Hematopoietic multipotent progenitor cell treated with erythropoietin and hydrocortisone succinate and interleukin-3 and kit ligand, for 17 days (in vitro differentiated cells): ENCODE measurements around the gene KLHL7.
A peak's percentile ranks its signal among the peaks of the same experiment; 100 is the strongest.

Experiments
- DNase-seq: peaks from one replicate; pipeline ENCODE4 v3.0.0-alpha.2; 2015; ENCODE audit warnings: low spot score

The KLHL7 gene

GRCh38 chr7:23105644-23106056 is at the start of gene KLHL7:
KLHL7 (plus strand) TSS chr7:23105785; CDS start chr7:23106027, 242 bp downstream.
- DNase-seq, result peak; percentile 94

DNA sequence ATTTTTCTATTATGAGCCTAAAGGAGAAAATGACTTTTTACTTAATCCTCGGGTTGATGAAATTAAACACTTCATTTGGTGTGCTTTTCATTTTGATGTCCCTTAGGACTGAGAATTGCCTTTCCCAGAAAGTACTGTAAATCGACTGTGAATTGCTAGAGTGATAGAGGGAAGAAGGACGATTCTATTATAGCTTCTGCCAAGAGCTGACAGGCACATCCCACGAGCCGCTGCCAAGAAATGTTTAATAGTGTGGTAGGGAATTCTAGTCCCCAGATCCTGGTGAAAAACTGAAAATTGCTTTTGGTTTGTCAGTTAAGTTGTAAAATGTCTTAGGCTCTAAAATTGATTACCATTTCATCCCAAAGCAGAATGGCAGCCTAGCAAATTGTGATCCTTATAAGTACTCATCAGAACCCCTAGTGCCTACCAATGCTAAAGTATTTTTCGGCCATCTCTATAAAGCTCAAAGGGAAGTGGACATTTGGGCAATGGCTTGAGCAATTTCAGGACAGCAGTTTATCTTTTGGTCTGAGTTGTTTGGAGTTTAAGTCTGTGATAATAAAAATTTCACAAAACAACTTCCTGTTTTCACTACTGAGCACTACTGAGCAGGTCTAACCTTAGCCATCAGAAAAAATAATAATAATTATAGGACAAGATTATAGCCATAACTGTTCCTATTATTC is 47.0 kb upstream of the KLHL7 start:
- no peak for DNase-seq

- DNase-seq, result no peak
Measured at GRCh38 chr7:23061327-23061726, 44.3 kb upstream of the KLHL7 start.

- DNase-seq, result no peak
Measured at GRCh38 chr7:23062452-23062851, 43.1 kb upstream of the KLHL7 start.

- no peak for DNase-seq
Measured at GRCh38 chr7:23065974-23066373, 39.6 kb upstream of the KLHL7 start.

- no peak for DNase-seq
Measured at GRCh38 chr7:23067271-23067670, 38.3 kb upstream of the KLHL7 start.

DNA sequence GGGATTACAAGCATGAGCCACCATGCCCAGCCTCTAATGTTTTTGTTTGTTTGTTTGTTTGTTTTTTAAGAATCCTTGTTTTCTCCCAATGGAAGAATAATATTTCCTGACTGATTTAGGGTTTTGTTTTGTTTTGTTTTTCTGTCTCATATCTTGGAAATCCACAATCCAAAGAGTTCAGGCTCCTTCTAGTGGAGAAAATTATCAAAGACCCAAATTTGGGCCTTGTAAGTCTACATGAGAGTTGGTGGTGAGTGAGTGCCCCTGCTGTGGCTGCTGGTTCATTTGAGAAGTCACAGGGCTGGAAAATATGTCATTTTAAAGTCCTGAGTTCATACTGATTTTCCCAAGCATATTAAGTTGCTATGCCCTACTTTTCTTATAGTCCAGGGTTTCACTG is 33.5 kb upstream of the KLHL7 start:
- no peak for DNase-seq

GRCh38 chr7:23072922-23073321 is 32.7 kb upstream of the KLHL7 start:
- no peak for DNase-seq

GRCh38 chr7:23074443-23075261 is 30.9 kb upstream of the KLHL7 start:
- DNase-seq, result no peak

DNA sequence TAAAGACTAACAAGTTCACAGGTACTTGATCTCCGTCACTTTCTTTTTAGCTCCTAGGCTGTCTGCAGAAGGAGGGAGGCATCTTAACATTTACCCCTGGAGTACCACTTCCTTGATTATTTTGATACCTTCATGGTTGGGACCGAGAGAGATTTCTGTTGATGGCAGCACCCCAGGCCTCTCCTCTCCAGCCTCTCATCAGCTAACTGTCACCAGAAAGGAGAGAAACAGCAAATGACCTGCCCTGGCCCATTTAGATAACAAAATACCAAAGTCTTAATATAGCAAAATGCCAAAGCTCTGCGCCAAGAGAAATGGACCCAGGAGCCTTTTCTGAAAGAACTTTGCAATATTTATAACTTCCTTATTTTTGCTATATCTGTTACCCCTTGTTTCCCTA is 30.0 kb upstream of the KLHL7 start:
- no peak for DNase-seq

- no peak for DNase-seq
Measured at GRCh38 chr7:23076772-23077171, 28.8 kb upstream of the KLHL7 start.

DNA sequence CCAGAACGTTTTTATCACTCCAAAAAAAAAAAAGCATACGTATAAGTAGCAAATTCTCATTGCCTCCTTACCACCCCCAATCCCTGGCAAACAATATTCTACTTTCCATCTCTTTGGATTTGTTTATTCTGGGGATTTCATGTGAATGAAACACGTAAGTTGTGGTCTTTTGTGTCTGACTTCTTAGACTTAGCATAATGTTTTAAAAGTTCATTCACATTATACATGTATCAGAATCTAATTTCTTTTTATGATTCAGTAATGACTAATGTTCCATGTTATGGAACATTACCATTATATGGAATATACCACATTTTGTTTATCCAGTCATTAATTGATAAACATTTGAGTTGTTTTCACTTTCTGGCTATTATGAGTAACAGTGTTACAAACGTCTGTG is 12.5 kb upstream of the KLHL7 start:
- no peak for DNase-seq

DNA sequence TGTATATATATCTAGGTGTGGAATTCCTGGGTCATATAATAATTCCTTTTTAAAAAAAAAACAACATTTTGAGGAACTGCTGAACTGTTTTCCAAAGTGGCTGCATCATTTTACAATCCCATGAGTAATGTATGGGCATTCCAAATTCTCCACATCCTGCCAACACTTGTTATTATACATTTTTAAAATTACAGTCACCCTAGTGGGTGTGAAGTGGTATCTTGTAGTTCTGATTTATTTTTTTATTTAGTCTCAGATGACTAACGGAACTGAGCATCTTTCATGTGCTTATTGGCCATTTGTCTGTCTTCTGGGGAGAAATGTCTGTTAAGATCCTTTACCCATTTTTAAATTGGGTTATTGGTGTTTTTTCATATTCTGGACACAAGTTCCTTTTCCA is 12.0 kb upstream of the KLHL7 start:
- DNase-seq, result no peak

GRCh38 chr7:23096518-23097290 is 8.9 kb upstream of the KLHL7 start:
- DNase-seq, result no peak

DNA sequence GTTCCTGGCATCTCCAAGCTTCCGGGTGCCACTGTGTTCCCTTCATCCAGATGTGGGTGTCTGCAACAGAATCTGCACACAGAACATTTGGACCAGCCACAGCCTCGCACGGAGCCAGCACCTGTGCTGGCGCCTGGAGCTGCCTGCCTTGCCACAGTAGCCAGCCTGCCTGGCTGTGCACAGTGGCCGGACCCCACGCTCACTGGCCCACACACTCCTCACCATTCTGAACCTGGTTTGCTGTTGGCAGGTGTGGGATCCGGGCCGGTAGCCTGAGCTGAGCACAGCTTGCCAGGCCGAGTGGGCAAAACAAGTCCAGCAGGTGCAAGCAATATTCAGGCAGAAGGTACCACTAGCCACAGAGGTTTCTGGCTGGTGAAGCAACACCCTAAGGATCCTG is 7.6 kb upstream of the KLHL7 start:
- no peak for DNase-seq

- no peak for DNase-seq
Measured at GRCh38 chr7:23098460-23098859, 7.1 kb upstream of the KLHL7 start.

GRCh38 chr7:23100697-23101096 is 4.9 kb upstream of the KLHL7 start:
- DNase-seq, result no peak

DNA sequence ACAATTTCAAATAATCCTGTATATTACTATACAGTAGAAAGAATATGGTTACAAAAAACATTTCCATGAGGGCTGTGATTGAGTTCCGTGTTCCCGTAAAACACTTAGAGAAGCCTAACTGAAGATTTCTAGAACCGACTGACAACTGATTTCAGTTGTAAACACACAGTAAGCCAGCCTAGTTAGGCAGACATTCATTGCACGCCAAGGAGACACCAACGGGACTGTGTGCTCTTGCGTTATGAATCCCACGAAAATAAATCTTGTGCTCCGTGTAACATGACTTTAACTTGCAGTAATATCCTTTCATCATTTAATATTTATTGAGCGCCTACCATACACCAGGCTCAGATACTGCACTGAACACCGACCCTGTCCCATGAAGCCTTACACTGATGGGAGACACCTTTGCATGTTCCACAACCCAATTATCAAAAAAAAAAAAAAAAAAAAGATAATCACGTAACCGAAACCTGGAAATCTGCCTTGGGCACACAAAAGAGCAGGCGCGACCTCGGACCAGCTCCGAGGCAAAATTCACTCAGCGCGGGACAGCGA is 420 bp upstream of the KLHL7 start:
- no peak for DNase-seq

- peak; percentile 70 for DNase-seq
Measured at GRCh38 chr7:23106057-23106822, 655 bp downstream of the KLHL7 start.

DNA sequence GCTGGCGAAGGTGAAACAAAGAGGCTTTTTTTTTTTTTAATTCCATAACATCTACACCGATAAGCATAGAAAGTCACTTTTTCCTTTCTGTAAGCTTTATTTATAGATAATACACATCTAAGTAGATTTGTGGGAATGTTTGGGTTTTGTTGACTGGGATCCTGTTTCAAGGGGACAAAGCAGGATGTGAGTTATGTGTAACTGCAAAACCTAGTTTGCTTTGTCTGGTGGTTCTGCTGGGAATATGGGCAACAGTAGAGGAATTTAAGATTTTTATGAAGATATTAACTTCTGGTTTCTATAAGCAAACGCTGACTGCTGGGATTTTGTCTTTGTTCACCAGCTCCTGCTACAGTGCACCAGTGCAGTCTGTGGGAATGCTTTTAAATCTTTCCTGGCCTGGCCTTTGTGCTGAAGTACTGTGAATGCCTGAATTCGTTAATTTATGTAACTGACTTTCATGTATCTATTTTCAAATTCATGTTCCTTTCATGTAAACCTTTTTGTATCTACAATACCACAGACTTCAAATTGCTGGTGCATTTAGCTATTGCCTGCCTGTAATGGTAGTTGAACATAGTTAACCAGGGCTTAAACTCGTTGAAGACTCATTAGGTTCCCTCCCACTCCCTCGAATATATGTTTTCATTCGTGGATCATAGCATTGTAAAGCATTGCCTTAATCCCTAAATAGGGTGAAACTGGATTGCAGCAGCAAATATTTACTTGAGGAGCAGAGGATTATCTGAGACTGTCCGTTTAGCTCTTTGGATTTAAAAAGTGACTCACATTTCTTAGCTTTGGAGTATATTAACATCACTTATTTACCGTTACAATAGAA is 1.5 kb downstream of the KLHL7 start:
- DNase-seq, result no peak

- no peak for DNase-seq
Measured at GRCh38 chr7:23107781-23108180, 2.2 kb downstream of the KLHL7 start.
